Measurements from ENCODE around the gene ZNF618. TPM values are rescaled to one million over a fixed set of nuclear protein-coding genes. Genes with fewer than 3 reads are reported as not detected.

ZNF618 gene
- polyA plus RNA-seq, 6 donors from 2014 or later, result 1.00 to 3.2 (median 2.2) TPM

- ATAC-seq (ENCODE audit: low read depth in 2 of 2), result no peak
- no peak for DNase-seq
- peaks cover 13 to 23% (median 14%) of the 10 kb centered on the region in 3 donors for H3K4me1 Mint-ChIP-seq
- H3K27me3 Mint-ChIP-seq, result peaks cover 24 to 77% (median 61%) of the 10 kb centered on the region in 3 donors
- H3K36me3 Mint-ChIP-seq, result peaks cover 8 to 17% of the 10 kb centered on the region in 2 donors
- peaks cover 5 to 15% (median 12%) of the 10 kb centered on the region in 7 donors for H3K9me3 Mint-ChIP-seq
- peak within 1 kb of the TSS in 1 of 6 donors; percentile 56 for H3K27ac Mint-ChIP-seq
- H3K4me3 Mint-ChIP-seq, result peak within 1 kb of the TSS; percentile 17 to 80 (median 60)
Measured at GRCh38 chr9:114098936-114099668, 223.0 kb downstream of the ZNF618 start, which contains the start of gene KIF12. KIF12 (minus strand) TSS chr9:114099292; CDS start chr9:114099276, 16 bp downstream.

GRCh38 chr9:114099669-114100270, 223.7 kb downstream of the ZNF618 start:
- peaks cover 21 to 73% (median 56%) of the 10 kb centered on the region in 3 donors for H3K27me3 Mint-ChIP-seq
- H3K4me3 Mint-ChIP-seq, result peak overlapping the region in 4 of 8 donors; percentile 17 to 70 (median 53)
- H3K27ac Mint-ChIP-seq, result no peak overlapping the region
- ATAC-seq (ENCODE audit: low read depth in 2 of 2), result no peak
- H3K9me3 Mint-ChIP-seq, result peaks cover 5 to 15% (median 12%) of the 10 kb centered on the region in 7 donors
- no peak for DNase-seq
- H3K36me3 Mint-ChIP-seq, result peaks cover 8 to 17% of the 10 kb centered on the region in 2 donors
- H3K4me1 Mint-ChIP-seq, result peaks cover 13 to 23% (median 14%) of the 10 kb centered on the region in 3 donors

GRCh38 chr9:114100536-114100935, 224.4 kb downstream of the ZNF618 start:
- H3K27ac Mint-ChIP-seq, result peak overlapping the region in 1 of 6 donors; percentile 56
- peaks cover 13 to 23% (median 14%) of the 10 kb centered on the region in 3 donors for H3K4me1 Mint-ChIP-seq
- peaks cover 5 to 15% (median 12%) of the 10 kb centered on the region in 7 donors for H3K9me3 Mint-ChIP-seq
- H3K27me3 Mint-ChIP-seq, result peaks cover 21 to 65% (median 49%) of the 10 kb centered on the region in 3 donors
- peaks cover 8 to 17% of the 10 kb centered on the region in 2 donors for H3K36me3 Mint-ChIP-seq
- DNase-seq, result no peak
- ATAC-seq (ENCODE audit: low read depth in 2 of 2), result no peak
- peak overlapping the region in 2 of 8 donors; percentile 37 to 47 for H3K4me3 Mint-ChIP-seq

- H3K27me3 Mint-ChIP-seq, result peaks cover 12 to 46% (median 32%) of the 10 kb centered on the region in 3 donors
- H3K4me1 Mint-ChIP-seq, result peaks cover 3 to 8% (median 3%) of the 10 kb centered on the region in 3 donors
- ATAC-seq (ENCODE audit: low read depth in 2 of 2), result no peak
Measured at GRCh38 chr9:114102484-114102883, 226.4 kb downstream of the ZNF618 start.

GRCh38 chr9:114105236-114105635, 229.1 kb downstream of the ZNF618 start:
- H3K9me3 Mint-ChIP-seq, result peaks cover 3 to 15% (median 11%) of the 10 kb centered on the region in 7 donors
- H3K27ac Mint-ChIP-seq, result no peak overlapping the region
- peaks cover 0 to 6% (median 3%) of the 10 kb centered on the region in 3 donors for H3K4me1 Mint-ChIP-seq
- no peak overlapping the region for H3K4me3 Mint-ChIP-seq
- ATAC-seq (ENCODE audit: low read depth in 2 of 2), result no peak
- peaks cover 8 to 9% of the 10 kb centered on the region in 2 donors for H3K36me3 Mint-ChIP-seq
- DNase-seq, result no peak
- peaks cover 8 to 37% (median 22%) of the 10 kb centered on the region in 3 donors for H3K27me3 Mint-ChIP-seq

More at GRCh38 chr9:114102484-114102883, 226.4 kb downstream of the ZNF618 start:
- Mint-ChIP-seq H3K36me3 (peaks cover 8 to 9% of the 10 kb centered on the region in 2 donors), H3K4me3 (no peak overlapping the region), H3K27ac (no peak overlapping the region), H3K9me3 (peaks cover 5 to 15% (median 12%) of the 10 kb centered on the region in 7 donors)
- no peak for DNase-seq

Other genes starting within 250 kb of the ZNF618 start
- not detected for gene AMBP, start 202.0 kb downstream of the ZNF618 start, polyA plus RNA-seq (ENCODE audit: low read depth in 6 of 6)
- not detected for gene KIF12, start 223.0 kb downstream of the ZNF618 start, polyA plus RNA-seq (ENCODE audit: low read depth in 6 of 6)

Measured in naive B cell (primary cell).